Dedifferentiated amniotic fluid mesenchymal stem cell (primary cell): Measurements from ENCODE around the gene SORT1.

Experiments used
- DNase-seq: peaks from one replicate; pipeline ENCODE4 v3.0.0-alpha.2; 2016; ENCODE audit errors: extremely low spot score

The SORT1 gene

DNA sequence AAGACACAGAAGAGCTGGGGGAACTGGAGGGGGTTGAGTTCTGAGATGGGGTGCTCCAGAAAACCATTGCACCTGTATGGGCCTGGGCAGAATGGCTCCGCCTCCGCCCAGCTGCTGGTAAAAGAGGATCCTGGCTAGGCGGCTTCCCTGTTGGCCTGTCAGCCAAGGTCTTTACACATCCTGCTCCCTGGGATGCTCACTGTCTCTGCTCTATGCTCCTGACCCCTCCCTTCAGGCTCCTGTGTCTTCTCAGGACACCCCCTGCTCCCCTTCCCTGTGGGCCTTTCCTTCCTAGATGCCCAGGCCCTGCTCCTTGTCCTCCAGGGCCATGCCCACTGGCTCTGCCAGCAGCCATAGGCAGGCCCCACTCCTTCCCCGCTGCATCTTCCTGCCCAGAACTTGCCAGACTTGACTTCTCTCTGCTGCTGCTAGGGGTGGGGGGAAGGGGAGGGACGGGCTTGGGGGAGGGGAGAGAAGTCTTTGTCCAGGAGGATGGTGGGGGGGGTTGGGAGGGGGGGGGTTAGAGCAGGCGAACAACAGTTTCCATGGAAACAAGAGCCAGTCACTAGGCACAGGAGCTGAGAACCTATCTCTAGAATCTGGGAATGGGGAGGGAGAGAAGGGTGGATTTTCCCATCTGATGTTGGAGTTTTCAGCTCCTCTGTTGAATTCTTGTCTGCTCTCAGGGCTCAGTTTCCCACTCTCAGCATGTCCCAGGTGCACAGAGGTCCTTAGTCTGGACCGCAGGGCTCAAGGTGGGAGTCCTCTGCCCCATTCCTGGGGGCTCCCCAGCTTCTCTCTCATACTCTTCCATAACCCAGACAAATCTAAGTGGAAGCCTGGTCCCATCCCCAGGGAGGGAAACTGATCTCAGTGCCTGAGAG is 137.8 kb downstream of the SORT1 start:
- no peak for DNase-seq
